K562 (cell line): Measurements from ENCODE around the gene COX11. TPM values are rescaled to one million over a fixed set of nuclear protein-coding genes. Genes with fewer than 3 reads are reported as not detected.

Source experiments
- ATAC-seq: fragments of 200-7000 bp; cut with Tn5 transposase; 3 replicates; pipeline ENCODE4 v1.9.1; 2020; ENCODE audit warnings: moderate library complexity
- BruUV-seq: library from RNA; stranded (reverse); fragments of 400-500 nt; replicated peaks from 2 replicates; lab custom pipeline; 2021; lab: Mats Ljungman, UMichigan
- CTCF ChIA-PET: fragments of 300-600 bp; formaldehyde crosslinking; extraction: SDS; loops from one replicate; lab custom pipeline; 2021; ENCODE audit warnings: low intra/inter-chr PET ratio; lab: Yijun Ruan, JAX
- POLR2A ChIA-PET: fragments of 300-600, 350-650 bp; sonication (Branson Sonifier 250); formaldehyde crosslinking; extraction: SDS; loops from one replicate; lab custom pipeline; 2021; ENCODE audit warnings: antibody characterized with exemption, inconsistent platforms; lab: Yijun Ruan, JAX
- DNase-seq, 4 experiments: peaks; one replicate each; pipeline versions ENCODE4 v3.0.0 to v3.0.0-alpha.2; 2011 to 2018; ENCODE audit warnings: low spot score in 3 of 4, mixed read lengths in 3 of 4; ENCODE audit errors: extremely low read depth in 1 of 4
- FAIRE-seq: peaks from 2 replicates; lab custom pipeline; 2011; peaks lifted over from hg19 to GRCh38; lab: Jason Lieb, UNC
- H2AFZ ChIP-seq: 2 replicates; pipeline ENCODE4 v1.6.0; 2011; ENCODE audit warnings: low read depth, low read length, control low read depth, inconsistent platforms
- H3K27ac ChIP-seq: fragments of 200-600 bp; 3 replicates; pipeline ENCODE4 v1.8.0; 2011; ENCODE audit warnings: low read depth, mild to moderate bottlenecking, control low read depth, inconsistent platforms, low read length, moderate library complexity, mixed read lengths; ENCODE audit errors: extremely low read depth
- H3K27me3 ChIP-seq, 2 experiments: fragments of 300-600 bp in 1 of 2; 2 replicates in 1 of 2; 3 replicates in 1 of 2; pipeline versions ENCODE4 v1.6.0 to v1.8.0; 2011; ENCODE audit warnings: inconsistent platforms in 2 of 2, low read length in 2 of 2, mild to moderate bottlenecking in 1 of 2, mixed read lengths in 1 of 2, moderate library complexity in 1 of 2; ENCODE audit not compliant: control insufficient read depth in 2 of 2, insufficient read depth in 2 of 2
- H3K36me3 ChIP-seq: fragments of 300-600 bp; 3 replicates; pipeline ENCODE4 v1.8.0; 2011; ENCODE audit warnings: mild to moderate bottlenecking, low read length, inconsistent platforms; ENCODE audit not compliant: control insufficient read depth, insufficient read depth
- H3K4me1 ChIP-seq, 2 experiments: fragments of 200-600 bp in 1 of 2; replicated peaks in 1 of 2; 2 replicates in 1 of 2; 3 replicates in 1 of 2; pipeline versions ENCODE4 v1.5.1 to v1.8.0; 2011; ENCODE audit warnings: inconsistent platforms in 2 of 2, low read length in 2 of 2, mild to moderate bottlenecking in 1 of 2, mixed read lengths in 1 of 2, moderate library complexity in 1 of 2; ENCODE audit not compliant: control insufficient read depth in 2 of 2, insufficient read depth in 2 of 2
- H3K4me2 ChIP-seq: 2 replicates; pipeline ENCODE4 v1.6.1; 2011; ENCODE audit warnings: low read length, control low read depth, inconsistent platforms, mixed read lengths; ENCODE audit not compliant: insufficient read depth
- H3K4me3 ChIP-seq: fragments of 200-600 bp; sonication (generic), shearing (Covaris generic); 2 replicates; pipeline ENCODE4 v1.5.1; 2016; ENCODE audit warnings: control low read depth, inconsistent platforms
- H3K79me2 ChIP-seq: fragments of 200-600 bp; 3 replicates; pipeline ENCODE4 v1.8.0; 2011; ENCODE audit warnings: low read length, inconsistent platforms; ENCODE audit not compliant: control insufficient read depth, insufficient read depth
- H3K9ac ChIP-seq, 2 experiments: 2 replicates each; pipeline versions ENCODE4 v1.6.0 to v1.6.1; 2011; ENCODE audit warnings: low read depth in 2 of 2, low read length in 2 of 2, control low read depth in 1 of 2, inconsistent platforms in 1 of 2, mild to moderate bottlenecking in 1 of 2, mixed read lengths in 1 of 2; ENCODE audit not compliant: insufficient read depth in 1 of 2
- H3K9me1 ChIP-seq: one replicate; pipeline ENCODE4 v1.6.0; 2011; ENCODE audit warnings: inconsistent platforms, mild to moderate bottlenecking, low read length, moderate library complexity; ENCODE audit not compliant: control insufficient read depth, insufficient read depth
- H3K9me3 ChIP-seq: replicated peaks from 2 replicates; pipeline ENCODE4 v1.5.1; 2011; ENCODE audit warnings: low read depth, low read length, inconsistent platforms; ENCODE audit not compliant: control insufficient read depth, insufficient read depth
- H4K20me1 ChIP-seq: replicated peaks from 2 replicates; pipeline ENCODE4 v1.6.1; 2011; ENCODE audit warnings: low read length, inconsistent platforms, mixed read lengths; ENCODE audit not compliant: control insufficient read depth, insufficient read depth
- FOS ChIP-seq: IDR thresholded peaks from 3 replicates; pipeline ENCODE4 v1.6.1; 2011; ENCODE audit not compliant: insufficient read length; ENCODE audit errors: extremely low read depth
- FOXK1 ChIP-seq: sonication (generic); formaldehyde crosslinking; IDR thresholded peaks from 2 replicates; pipeline ENCODE4 v1.8.0; 2022; ENCODE audit warnings: missing genetic modification reagents, mild to moderate bottlenecking, borderline replicate concordance
- KLF13 ChIP-seq: fragments of 450-650 bp; IDR thresholded peaks from 2 replicates; pipeline ENCODE4 v1.6.1; 2016; ENCODE audit warnings: missing genetic modification characterization, low read depth, mild to moderate bottlenecking, missing compliant biosample characterization, moderate library complexity, borderline replicate concordance
- KLF6 ChIP-seq: fragments of 250-450 bp; sonication (Bioruptor Pico); IDR thresholded peaks from 2 replicates; pipeline ENCODE4 v1.4.0; 2020; ENCODE audit warnings: mild to moderate bottlenecking, moderate library complexity, borderline replicate concordance
- LEF1 ChIP-seq: fragments of 450-650 bp; IDR thresholded peaks from 2 replicates; pipeline ENCODE4 v1.6.1; 2016; ENCODE audit warnings: mild to moderate bottlenecking
- PHF20 ChIP-seq: fragments of 450-650 bp; IDR thresholded peaks from 2 replicates; pipeline ENCODE4 v1.6.1; 2018; ENCODE audit not compliant: partially characterized antibody
- RAD51 ChIP-seq: fragments of 450-650 bp; IDR thresholded peaks from 2 replicates; pipeline ENCODE4 v1.7.1; 2016; ENCODE audit warnings: low read depth, mild to moderate bottlenecking, borderline replicate concordance
- RHOXF2B ChIP-seq: fragments of 250-450 bp; sonication (Bioruptor Pico); conservative IDR thresholded peaks from 2 replicates; pipeline ENCODE4 v1.5.1; 2021
- XRCC3 ChIP-seq: fragments of 450-650 bp; IDR thresholded peaks from 2 replicates; pipeline ENCODE4 v1.6.1; 2017; ENCODE audit warnings: mild to moderate bottlenecking, moderate library complexity
- ZNF347 ChIP-seq: fragments of 450-650 bp; formaldehyde crosslinking; IDR thresholded peaks from 2 replicates; pipeline ENCODE4 v1.4.0; 2020; ENCODE audit warnings: low read depth, mild to moderate bottlenecking, moderate library complexity
- ZNF436 ChIP-seq: fragments of 250-450, 450-650 bp; sonication (Bioruptor Pico); formaldehyde crosslinking; IDR thresholded peaks from 2 replicates; pipeline ENCODE4 v1.7.0; 2020; ENCODE audit warnings: mild to moderate bottlenecking
- ZNF644 ChIP-seq: fragments of 200-800 bp; sonication (Bioruptor generic); IDR thresholded peaks from 2 replicates; pipeline ENCODE4 v1.6.1; 2016; ENCODE audit warnings: low read depth, missing genetic modification characterization, missing compliant biosample characterization
- ZNF79 ChIP-seq: fragments of 250-450 bp; sonication (Bioruptor Pico); IDR thresholded peaks from 2 replicates; pipeline ENCODE4 v1.4.0; 2020; ENCODE audit warnings: low read depth, mild to moderate bottlenecking, moderate library complexity
- WGBS: fragments of 100-300 bp; shearing (Covaris generic); methylation state at CpG from one replicate; pipeline ENCODE4 v1.1.6; 2016; ENCODE audit warnings: low coverage, mixed read lengths; ENCODE audit not compliant: insufficient coverage; ENCODE audit errors: missing lambda C conversion rate; 5-methylcytosine and 5-hydroxymethylcytosine counted together
- in situ Hi-C: fragments of 300-500 bp; cut with MboI; formaldehyde crosslinking; loops from 4 replicates; pipeline ENCODE4 v1.15.0; 2018; ENCODE audit warnings: inconsistent platforms, mixed read lengths
- intact Hi-C: fragments of 100-400 bp; cut with micrococcal nuclease; formaldehyde crosslinking; loops from 2 replicates; pipeline ENCODE4 v1.14.2; 2022
- polyA plus RNA-seq, 8 experiments: library from polyadenylated mRNA; depleted of rRNA in 4 of 8; stranded (reverse) in 5 of 8; unstranded in 3 of 8; fragments of >200 nt; fragmentation: Nextera tagmentation in 2 of 8; fragmentation: Illumina TruSeq in 1 of 8; extraction: Ambion mirVana in 2 of 8; extraction: Trizol in 1 of 8; gene quantifications; 2 replicates each; pipeline versions ENCODE4 v1.2.1 to v1.2.3, GENCODE V29; 2011 to 2014; ENCODE audit warnings: inconsistent platforms in 1 of 8, missing spikeins in 1 of 8
- total RNA-seq, 7 experiments: library from RNA; depleted of rRNA in 6 of 7; stranded (reverse); fragments of >200 nt in 6 of 7; fragmentation: Illumina TruSeq in 2 of 7; extraction: Trizol in 2 of 7; gene quantifications; 2 replicates each; pipeline versions ENCODE4 v1.2.1 to v1.2.3, GENCODE V29; 2011 to 2021; ENCODE audit warnings: low replicate concordance in 1 of 7
- TF ChIP-seq, protein P1 (sequence below), 3 experiments: IDR thresholded peaks in 2 of 3; conservative IDR thresholded peaks in 1 of 3; 2 replicates each; pipeline ENCODE4 v1.5.1; 2011 to 2012; ENCODE audit warnings: low read length in 3 of 3, mild to moderate bottlenecking in 3 of 3, control low read depth in 2 of 3, improper control_type of control experiment in 1 of 3, inconsistent platforms in 1 of 3, low read depth in 1 of 3, mixed read lengths in 1 of 3, moderate library complexity in 1 of 3; ENCODE audit not compliant: insufficient read depth in 2 of 3
- TF ChIP-seq, protein P2 (sequence below): sonication (generic); formaldehyde crosslinking; IDR thresholded peaks from 2 replicates; pipeline ENCODE4 v1.8.1; 2023; ENCODE audit warnings: mild to moderate bottlenecking, missing genetic modification reagents
- TF ChIP-seq, protein P3 (sequence below): fragments of 250-450 bp; sonication (Bioruptor Pico); IDR thresholded peaks from 2 replicates; pipeline ENCODE4 v1.8.0; 2021; ENCODE audit warnings: mild to moderate bottlenecking, moderate library complexity
- TF ChIP-seq, protein P4 (sequence below): fragments of 250-450 bp; sonication (Bioruptor Pico); IDR thresholded peaks from 2 replicates; pipeline ENCODE4 v1.5.0; 2021

The COX11 gene
- total and polyA plus RNA-seq, 9 of the 15 experiments (the other 6 are each of a cell fraction or from before 2014, with no cell fraction given): 18.5 to 112 (median 30.7) TPM

DNA sequence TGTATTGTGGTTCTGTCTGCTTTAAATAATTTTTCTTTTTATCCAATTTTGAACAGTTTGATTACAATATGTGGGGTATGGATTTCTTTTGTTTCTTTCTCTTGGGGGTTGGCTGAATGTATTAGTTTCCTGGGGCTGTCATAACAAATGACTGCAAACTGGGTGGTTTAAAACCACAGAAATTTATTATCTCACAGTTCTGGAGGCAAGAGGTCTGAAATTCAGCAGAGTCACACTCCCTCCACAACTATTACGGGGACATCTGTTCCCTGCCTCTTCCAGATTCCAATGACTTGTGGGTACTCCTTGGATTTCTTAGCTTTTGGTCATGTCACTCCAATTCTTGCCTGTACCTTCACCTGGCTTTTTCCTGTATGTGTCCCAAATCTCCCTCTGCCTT lies 23.7 kb downstream of the COX11 start:
- Histone ChIP-seq H3K4me2 (peak overlapping the region; percentile 16), H3K79me2 (no peaks in the 10 kb centered on the region), H3K4me3 (no peak overlapping the region), H2AFZ (no peak overlapping the region), H3K27me3 (no peaks in the 10 kb centered on the region), H3K9me1 (no peaks in the 10 kb centered on the region), H4K20me1 (no peaks in the 10 kb centered on the region), H3K4me1 (peaks cover 0 to 3% of the 10 kb centered on the region in 2 experiments; a peak in 3 of 5 replicates), H3K36me3 (peaks cover 6% of the 10 kb centered on the region; the same call in 2 of the 3 replicates), H3K27ac (peak overlapping the region; percentile 57; the same call in 1 of the 3 replicates), H3K9me3 (no peaks in the 10 kb centered on the region), H3K9ac (no peak overlapping the region)
- ATAC-seq (peak; percentile 89), FAIRE-seq (peak; percentile 71), DNase-seq (peak in 2 of 4 experiments; percentile 25 to 47)
- ChIA-PET CTCF (no interaction called here), POLR2A (no interaction called here)
- intact Hi-C loops: no loop called here
- in situ Hi-C loops: no loop called here
- WGBS: 17% methylated on average over 1 of the region's 1 CpG
- no TSS peak for BruUV-seq
- TF ChIP-seq XRCC3 (no peak), FOS (no peak), LEF1 (0 out of 2 replicates have a peak, but pooled peaks have one; percentile 32), RHOXF2B (no peak), FOXK1 (CRISPR knock-in tag) (no peak), ZNF436 (CRISPR knock-in tag) (no peak), RAD51 (no peak), ZNF79 (CRISPR knock-in tag) (no peak), PHF20 (no peak), ZNF644 (tag) (no peak), ZNF347 (CRISPR knock-in tag) (no peak), KLF6 (CRISPR knock-in tag) (no peak), KLF13 (tag) (no peak)
- TF ChIP-seq, protein P1, sequence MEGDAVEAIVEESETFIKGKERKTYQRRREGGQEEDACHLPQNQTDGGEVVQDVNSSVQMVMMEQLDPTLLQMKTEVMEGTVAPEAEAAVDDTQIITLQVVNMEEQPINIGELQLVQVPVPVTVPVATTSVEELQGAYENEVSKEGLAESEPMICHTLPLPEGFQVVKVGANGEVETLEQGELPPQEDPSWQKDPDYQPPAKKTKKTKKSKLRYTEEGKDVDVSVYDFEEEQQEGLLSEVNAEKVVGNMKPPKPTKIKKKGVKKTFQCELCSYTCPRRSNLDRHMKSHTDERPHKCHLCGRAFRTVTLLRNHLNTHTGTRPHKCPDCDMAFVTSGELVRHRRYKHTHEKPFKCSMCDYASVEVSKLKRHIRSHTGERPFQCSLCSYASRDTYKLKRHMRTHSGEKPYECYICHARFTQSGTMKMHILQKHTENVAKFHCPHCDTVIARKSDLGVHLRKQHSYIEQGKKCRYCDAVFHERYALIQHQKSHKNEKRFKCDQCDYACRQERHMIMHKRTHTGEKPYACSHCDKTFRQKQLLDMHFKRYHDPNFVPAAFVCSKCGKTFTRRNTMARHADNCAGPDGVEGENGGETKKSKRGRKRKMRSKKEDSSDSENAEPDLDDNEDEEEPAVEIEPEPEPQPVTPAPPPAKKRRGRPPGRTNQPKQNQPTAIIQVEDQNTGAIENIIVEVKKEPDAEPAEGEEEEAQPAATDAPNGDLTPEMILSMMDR (IDR thresholded peaks at IDR 0.05 in 2 of 3, conservative IDR thresholded peaks at IDR 0.05 in 1 of 3; ENCODE audit: insufficient read depth in 2 of 3, low read depth in 1 of 3, low read length in 3 of 3): no peak
- TF ChIP-seq, protein P2, sequence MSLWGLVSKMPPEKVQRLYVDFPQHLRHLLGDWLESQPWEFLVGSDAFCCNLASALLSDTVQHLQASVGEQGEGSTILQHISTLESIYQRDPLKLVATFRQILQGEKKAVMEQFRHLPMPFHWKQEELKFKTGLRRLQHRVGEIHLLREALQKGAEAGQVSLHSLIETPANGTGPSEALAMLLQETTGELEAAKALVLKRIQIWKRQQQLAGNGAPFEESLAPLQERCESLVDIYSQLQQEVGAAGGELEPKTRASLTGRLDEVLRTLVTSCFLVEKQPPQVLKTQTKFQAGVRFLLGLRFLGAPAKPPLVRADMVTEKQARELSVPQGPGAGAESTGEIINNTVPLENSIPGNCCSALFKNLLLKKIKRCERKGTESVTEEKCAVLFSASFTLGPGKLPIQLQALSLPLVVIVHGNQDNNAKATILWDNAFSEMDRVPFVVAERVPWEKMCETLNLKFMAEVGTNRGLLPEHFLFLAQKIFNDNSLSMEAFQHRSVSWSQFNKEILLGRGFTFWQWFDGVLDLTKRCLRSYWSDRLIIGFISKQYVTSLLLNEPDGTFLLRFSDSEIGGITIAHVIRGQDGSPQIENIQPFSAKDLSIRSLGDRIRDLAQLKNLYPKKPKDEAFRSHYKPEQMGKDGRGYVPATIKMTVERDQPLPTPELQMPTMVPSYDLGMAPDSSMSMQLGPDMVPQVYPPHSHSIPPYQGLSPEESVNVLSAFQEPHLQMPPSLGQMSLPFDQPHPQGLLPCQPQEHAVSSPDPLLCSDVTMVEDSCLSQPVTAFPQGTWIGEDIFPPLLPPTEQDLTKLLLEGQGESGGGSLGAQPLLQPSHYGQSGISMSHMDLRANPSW (CRISPR knock-in tag): no peak
- TF ChIP-seq, protein P3, sequence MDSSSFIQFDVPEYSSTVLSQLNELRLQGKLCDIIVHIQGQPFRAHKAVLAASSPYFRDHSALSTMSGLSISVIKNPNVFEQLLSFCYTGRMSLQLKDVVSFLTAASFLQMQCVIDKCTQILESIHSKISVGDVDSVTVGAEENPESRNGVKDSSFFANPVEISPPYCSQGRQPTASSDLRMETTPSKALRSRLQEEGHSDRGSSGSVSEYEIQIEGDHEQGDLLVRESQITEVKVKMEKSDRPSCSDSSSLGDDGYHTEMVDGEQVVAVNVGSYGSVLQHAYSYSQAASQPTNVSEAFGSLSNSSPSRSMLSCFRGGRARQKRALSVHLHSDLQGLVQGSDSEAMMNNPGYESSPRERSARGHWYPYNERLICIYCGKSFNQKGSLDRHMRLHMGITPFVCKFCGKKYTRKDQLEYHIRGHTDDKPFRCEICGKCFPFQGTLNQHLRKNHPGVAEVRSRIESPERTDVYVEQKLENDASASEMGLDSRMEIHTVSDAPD (CRISPR knock-in tag): no peak
- TF ChIP-seq, protein P4, sequence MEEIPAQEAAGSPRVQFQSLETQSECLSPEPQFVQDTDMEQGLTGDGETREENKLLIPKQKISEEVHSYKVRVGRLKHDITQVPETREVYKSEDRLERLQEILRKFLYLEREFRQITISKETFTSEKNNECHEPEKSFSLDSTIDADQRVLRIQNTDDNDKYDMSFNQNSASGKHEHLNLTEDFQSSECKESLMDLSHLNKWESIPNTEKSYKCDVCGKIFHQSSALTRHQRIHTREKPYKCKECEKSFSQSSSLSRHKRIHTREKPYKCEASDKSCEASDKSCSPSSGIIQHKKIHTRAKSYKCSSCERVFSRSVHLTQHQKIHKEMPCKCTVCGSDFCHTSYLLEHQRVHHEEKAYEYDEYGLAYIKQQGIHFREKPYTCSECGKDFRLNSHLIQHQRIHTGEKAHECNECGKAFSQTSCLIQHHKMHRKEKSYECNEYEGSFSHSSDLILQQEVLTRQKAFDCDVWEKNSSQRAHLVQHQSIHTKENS (CRISPR knock-in tag): no peak
